Stimulated activated CD4-positive, alpha-beta T cell treated with anti-CD3 and anti-CD28 coated beads, Interleukin-1b, Interleukin-23, amount 100 ng/mL, for 24 hours (primary cell): Measurements from ENCODE around the gene GPI.

Experiments
- DNase-seq, 4 experiments: peaks; one replicate each; pipeline ENCODE4 v3.0.0-alpha.2; 2020; ENCODE audit warnings: low read depth in 4 of 4, low spot score in 1 of 4

The GPI gene

DNA sequence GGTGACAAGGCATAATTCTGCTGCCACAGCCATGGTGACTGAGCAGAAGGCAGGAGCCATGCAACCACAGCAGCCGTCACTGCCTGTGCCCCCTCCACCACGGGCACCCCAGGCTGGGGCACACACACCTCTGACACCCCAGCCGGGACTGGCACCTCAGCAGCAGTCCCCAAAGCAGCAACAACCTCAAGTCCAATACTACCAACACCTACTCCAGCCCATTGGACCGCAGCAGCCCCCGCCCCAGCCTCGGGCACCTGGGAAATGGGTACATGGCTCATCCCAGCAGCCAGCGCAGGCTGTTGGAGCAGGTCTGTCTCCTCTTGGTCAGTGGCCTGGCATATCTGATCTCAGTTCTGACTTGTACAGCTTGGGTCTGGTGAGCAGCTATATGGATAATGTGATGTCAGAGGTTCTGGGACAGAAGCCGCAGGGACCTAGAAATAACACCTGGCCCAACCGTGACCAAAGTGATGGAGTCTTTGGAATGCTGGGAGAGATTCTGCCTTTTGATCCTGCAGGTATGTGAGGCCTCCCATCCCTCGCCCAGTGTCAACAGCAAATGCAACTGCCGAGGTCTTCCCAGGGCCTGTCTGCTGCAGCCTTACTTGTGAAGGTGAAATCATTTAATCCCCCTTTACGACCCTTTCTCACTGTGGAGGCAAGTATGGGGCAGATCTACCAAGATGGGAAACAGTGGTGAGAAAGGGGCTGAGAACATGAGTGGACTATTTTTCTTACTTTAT, 22.9 kb upstream of the GPI start:
- no peak for DNase-seq

DNA sequence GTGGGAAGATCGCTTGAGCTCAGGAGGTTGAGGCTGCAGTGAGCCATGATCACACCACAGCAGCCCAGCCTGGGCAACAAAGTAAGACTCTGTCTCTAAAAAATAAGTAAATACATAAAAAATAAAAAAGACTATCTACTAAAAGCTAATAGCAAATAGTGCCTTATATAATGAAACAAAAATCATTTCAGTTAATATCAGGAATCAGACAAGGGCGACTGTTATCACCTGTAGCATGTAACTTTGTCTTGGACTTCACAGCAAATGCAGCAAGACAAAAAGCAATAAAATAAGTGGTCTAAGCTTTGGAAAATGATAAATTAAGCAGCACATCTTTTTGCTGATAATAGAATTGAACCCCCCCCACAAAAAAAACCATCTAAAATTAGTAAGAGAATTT, 21.2 kb upstream of the GPI start:
- DNase-seq: no peak

DNA sequence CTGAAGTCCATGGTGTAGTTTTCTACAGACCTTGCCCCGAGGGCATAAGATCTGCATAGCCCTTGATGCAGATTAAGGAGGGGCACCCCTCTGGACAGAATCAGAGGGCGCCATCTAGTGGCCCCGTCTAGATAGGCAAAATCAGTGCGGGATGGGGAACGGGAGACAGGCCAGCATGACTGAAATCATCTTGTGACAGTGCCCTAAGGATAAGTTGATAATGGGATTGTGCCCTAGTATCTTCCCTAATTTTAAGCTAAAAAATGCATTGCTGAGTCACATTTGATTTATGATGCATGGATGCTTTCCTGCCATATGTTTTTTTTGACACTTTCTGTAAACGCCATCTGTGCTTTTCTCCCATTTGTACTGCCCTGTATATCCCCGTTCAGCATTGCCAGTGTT, 19.0 kb upstream of the GPI start:
- DNase-seq: peak; percentile 51 to 60 (median 57)

DNA sequence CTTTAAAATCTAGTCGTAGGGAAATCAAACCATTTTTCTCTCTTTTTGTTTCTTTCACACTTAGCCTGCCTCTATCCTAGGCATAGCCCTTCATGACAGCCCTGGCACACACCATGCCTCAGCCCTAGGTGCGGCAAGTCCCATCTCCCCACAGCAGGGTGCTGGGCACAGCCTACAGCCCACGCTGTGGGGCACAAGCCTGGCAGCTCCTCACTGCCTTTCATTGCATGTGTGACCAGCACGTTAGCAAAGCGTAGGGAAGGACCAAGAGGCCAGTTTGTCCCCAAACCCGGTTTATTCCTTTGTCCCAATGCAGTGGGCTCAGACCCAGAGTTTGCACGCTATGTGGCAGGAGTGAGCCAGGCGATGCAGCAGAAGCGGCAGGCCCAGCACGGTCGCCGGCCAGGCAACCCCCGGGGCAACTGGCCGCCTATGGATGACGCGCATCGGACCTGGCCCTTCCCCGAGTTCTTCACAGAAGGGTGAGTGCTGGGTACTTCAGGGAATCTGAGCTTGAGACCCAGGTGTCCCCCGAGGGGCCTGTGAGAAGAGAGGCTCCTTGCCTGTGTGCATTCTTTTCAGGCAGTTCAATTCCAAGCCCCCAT, 17.3 kb upstream of the GPI start:
- DNase-seq: no peak

DNA sequence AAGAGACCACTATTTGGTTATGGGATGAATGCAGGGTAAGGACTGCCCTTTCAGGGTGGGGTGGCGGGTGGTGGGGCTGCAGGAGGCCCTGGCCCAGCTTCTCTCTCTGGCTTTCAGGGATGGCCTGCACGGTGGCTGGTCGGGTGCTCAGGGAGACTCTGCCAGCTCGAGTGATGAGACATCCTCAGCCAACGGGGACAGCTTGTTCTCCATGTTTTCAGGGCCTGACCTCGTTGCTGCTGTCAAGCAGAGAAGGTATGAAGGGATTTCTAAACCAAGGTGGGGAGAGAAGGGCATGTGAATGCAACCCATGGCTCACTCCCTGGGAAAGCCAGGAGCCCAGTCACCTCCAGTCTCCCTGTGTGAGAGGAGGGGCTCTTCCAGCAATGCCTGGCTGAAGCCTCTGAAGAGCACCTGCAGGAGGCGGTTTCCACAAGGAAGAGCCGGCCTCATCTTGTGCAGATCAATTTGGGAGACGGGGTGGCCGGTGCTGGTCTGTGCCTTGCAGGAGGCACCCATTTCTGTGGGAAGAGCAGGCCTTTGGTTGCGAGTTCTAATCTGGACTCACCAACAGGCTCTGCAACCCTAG, 16.0 kb upstream of the GPI start:
- DNase-seq: no peak

DNA sequence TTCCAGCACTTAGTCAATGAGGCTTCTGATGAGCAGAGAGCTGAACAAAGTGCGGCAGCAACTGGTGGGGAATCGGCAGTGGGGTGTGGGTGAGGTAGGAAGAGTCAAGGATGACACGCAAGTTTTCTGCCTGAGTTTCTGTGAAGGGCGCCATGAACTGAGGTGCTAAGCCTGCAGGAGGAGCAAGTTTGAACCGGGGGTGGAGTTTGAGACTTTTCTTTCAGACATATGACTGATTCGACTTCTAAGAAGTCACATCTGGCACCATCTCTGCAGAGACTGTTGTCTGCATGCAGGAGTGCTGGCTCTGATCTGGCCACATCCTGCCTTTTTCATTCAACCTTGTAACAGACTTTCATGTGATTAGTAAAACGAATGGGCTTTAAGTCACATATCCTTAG, 14.8 kb upstream of the GPI start:
- DNase-seq: peak in 2 of 4 experiments; percentile 36 to 43

DNA sequence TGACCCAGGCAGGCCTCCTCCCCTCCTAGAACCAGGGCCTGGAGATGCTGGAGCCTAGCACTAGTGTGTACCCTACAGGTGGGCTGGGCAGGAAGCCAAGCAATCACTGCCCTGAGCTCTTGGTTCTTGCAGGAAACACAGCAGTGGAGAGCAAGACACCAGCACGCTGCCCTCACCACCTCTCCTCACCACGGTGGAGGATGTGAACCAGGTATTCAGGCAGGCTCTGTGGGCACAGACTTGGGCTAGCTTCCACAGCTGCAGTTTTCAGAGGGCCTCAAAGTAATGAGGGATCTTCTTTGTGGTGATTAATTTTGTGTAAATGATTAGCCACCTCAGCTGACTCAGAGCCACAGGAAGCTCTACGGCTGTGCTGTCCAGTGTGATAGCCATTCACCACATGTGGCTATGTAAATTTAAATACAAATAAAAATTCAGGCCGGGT, 13.6 kb upstream of the GPI start:
- DNase-seq: no peak

DNA sequence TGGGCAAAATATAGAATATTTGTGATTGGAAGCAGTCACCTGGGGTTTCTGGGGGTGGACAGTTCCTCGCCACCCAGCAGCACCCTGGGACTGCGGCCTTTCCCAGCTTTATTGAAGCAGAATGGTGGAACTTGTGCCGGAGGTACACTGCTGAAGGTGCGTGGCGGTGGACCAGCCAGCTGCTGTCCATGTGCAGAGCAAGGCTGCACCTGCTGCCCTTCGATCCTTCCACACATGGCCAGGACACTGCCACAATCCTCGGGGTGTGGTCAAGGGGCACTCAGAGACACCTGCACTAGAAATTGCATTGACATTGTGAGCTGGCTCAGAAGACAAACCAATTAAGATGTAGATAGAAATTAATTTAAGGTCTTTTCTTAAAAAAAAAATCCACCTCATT, 11.4 kb upstream of the GPI start:
- no peak for DNase-seq

DNA sequence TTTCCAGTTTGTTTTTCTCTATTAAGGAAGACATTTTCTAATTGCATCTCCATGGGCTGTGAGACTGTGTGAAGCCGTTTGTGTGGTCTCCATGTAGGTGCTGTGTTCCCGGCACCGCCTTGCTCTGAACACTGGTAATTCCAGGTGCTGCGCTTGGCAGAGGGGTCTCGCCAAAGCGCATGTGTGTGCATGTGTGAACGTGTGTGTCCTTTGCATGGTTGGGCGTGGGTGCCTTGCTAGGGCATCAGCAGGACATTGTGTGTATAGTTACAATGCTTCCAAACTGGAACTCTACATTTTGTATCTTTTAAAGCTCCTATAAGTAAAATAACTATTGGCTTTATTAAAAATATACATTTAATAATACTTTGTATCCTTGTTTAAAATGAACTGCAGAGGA, 9.8 kb upstream of the GPI start:
- DNase-seq: no peak

DNA sequence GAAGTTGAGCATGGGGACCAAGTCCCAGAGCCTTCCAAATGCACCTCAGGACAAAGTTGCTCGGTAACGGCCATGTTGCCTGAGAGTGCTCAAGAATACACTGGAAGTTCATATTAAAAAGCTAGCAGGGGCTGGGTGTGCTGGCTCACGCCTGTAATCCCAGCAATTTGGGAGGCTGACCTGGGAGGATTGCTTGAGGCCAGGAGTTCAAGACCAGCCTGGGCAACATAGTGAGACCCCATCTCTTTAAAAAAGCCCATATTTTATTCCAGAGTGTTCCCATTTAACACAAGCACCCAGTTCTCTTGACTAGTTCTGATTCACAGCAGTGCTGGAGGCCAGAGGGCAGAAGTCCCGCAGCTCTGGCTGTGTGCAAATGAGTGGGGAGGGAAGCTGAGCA, 8.1 kb upstream of the GPI start:
- DNase-seq: no peak

DNA sequence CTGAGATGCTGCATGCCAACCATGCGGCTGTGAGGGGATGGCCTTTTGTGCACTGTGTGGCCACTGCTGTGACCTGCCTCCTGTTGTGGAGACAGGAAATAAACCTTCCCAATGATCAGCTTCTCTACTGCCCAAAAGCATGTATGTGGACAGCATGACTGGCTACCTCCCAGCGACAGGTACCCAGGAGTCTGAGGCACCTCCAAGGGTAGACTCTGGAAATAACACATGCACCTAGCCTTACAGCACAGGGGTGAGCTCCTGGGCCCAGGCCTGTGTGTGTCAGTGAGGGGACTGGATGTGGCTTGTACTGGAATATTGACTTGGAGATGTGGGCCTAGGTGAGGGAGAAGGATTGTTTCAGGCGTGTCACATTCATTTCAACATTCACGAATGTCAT, 7.6 kb upstream of the GPI start:
- DNase-seq: no peak

DNA sequence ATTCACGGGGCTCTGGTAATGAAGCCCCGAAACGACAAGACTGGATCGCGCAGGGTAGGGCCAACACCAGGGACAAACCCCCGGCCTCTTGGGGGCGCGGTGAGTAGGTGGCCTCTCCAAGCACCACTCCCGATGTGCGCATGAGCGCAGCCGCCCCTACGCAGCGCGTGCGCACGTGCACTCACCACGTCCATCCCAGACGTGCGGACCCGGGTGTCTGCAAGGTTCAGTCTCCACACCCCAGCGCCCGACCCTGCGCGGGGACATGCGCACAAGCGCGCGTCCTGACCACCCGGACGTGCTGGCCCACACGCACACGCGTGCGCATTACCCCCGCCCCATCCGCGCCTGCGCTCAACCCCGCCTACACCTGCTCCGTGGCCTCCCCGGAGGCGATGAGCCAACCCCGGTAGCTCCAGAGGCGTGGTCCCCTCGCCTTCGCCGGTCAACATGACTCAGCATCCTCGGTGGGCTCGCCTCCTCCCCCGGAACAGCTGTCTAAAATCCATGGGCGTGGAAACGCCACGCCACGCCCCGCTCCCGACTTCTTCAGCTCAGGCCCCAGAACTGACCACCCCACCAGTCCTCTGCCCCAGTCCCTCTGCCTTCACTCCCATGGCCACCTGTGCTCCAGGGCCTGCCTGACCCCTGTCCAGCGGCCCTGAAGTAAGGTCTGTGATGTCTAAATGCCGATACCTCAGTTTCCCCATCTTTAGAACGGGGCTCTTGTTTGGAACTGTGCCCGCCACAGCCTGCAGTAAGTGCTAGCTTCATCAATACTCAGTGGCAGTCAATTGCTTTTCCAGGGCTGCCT, 5.6 kb upstream of the GPI start:
- DNase-seq: peak; percentile 85 to 99 (median 95)

DNA sequence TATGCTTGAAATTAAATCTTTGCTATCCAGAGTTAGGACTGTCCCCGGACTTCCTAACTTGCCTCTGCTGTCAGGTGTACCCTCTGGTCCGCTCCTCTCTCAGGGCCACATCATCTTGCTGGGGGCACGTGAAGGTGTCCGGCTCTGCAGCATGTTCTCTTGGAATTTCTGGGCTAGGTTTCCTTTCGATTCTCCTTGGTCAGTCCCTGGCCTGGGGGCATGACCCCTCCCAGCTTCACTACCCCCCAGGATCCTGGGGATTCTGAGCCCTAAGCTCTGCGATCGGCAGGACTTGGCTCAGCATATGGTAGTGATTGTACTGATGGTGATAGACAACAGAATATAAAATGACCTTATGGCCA, 5.1 kb upstream of the GPI start:
- DNase-seq: no peak

DNA sequence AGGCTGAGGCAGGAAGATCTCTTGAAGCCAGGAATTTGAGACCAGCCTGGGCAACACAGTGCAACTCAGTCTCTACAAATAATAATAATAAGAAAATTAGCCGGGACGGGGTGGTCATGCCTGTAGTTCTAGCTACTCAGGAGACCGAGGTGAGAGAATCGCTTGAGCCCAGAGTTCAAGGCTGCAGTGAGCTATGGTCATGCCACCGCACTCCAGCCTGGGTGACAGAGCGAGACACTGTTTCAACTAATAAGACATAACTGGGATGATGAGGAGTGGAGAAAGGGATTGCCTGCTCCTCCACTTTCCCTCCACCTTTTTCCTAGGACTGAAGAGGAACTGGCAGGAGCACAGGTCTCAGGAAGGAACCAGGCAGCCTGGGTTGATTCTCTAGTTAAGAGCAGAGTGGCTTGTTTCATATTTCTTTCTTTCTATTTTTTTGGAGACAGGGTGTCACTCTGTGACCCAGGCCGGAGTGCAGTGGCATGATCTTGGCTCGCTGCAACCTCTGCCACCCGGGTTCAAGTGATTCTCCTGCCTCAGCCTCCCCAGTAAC, 4.6 kb upstream of the GPI start:
- no peak for DNase-seq

DNA sequence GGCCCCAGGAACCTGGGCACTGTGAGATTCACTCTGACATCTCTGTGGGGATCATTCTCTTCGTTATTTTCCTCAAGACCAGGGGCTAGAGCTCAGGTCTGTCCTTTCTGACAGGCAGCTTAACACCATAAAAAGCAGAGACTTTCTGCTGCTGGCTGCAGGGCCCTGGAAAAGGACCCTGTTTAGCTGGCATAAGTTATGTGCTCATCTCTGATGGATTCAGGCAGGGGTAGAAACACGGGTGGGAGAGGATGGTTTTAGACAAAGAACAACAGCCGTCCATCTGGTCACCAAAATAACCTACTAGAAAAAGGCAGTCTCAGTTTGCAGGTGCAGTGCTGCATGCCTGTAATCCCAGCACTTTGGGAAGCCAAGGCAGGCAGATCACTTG, 2.3 kb upstream of the GPI start:
- no peak for DNase-seq

DNA sequence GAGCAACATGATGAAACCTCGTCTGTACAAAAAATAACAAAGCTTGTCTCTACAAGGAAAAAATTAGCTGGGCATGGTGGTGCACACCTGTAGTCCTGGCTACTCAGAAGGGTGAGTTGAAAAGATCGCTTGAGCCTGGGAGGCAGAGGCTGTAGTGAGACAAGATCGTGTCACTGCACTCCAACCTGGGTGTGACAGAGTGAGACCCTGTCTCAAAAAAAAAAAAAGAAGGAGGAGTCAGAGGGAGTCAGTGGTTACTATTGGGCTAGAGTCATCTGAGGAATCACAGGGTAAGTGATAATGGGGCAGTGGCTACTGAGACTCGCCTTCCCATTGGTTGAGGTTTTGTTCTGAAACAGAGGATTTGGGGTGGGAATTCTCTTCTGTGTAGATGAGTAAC, 1.9 kb upstream of the GPI start:
- DNase-seq: no peak

DNA sequence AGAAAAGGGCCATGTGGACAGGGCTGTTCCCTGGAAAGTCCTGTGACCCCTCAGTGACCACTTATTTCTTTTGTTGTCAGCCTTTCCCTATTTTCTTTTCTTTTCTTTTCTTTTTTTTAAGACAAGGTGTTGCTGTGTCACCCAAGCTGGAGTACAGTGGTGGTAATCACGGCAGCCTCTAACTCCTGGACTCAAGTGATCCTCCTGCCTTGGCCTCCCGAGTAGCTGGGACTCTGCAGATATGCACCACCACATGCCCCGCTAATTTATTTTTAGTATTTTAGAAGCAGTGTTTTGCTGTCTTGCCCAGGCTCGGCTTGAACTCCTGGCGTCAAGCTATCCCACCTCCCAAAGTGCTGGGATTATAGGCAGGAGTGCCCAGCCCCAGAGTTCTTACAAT, 1.1 kb upstream of the GPI start:
- DNase-seq: no peak

DNA sequence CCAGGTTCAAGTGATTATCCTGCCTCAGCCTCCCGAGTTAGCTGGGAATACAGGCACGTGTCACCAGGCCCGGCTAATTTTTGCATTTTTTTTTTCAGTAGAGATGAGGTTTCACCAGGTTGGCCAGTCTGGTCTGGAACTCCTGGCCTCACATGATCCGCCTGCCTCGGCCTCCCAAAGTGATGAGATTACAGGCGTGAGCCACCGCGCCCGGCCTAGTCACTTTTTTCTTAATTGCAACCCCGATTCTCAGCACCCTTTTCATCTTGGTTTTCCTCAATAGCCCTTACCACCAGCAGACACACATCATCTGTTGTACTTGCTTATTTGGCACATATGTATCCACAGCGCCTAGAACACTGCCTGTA, 550 bp upstream of the GPI start:
- DNase-seq: no peak

DNA sequence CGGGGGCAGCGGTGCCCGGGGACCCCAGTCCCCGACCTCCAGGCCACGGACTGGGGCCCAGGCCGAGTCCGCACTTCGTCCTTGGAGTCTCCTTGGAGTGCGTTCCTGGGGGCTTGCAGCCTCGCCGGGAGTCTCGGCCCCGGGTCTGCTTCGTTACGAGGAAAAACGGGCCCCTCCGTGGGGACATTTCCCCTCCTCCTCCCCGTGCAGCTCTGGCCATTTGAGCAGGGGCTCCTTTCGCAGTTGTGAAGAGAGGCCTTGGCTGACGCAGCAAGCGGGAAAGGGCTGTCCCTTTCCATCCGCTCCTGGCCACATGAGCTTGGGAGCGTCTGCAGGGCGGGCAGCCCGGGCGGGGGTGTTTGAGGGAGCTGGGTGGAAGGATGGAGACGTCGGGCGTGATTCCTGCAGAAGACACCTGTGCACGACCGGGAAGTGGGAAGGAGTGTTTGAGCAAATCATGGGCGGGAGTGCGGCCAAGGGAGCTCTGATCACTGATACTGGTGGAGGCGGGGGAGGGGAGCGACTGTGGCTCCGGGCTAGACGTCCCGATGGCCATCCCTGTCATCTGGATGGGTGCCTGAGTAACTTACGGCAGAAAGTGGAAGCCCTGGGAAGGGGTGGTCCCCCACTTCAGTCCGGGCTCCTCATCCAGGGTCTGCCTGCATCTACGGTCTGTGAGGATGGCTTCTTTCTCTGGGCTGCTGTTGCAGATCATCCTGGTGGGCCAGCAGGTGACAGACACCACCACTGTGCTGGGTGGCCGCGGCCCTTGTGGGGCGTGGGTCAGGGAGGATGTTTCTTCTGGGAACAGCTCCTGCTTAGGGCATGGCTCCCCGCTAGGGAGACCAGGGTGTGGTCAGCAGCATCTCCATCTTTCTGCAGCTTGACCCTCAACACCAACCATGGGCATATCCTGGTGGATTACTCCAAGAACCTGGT, 736 bp downstream of the GPI start:
- DNase-seq: no peak

DNA sequence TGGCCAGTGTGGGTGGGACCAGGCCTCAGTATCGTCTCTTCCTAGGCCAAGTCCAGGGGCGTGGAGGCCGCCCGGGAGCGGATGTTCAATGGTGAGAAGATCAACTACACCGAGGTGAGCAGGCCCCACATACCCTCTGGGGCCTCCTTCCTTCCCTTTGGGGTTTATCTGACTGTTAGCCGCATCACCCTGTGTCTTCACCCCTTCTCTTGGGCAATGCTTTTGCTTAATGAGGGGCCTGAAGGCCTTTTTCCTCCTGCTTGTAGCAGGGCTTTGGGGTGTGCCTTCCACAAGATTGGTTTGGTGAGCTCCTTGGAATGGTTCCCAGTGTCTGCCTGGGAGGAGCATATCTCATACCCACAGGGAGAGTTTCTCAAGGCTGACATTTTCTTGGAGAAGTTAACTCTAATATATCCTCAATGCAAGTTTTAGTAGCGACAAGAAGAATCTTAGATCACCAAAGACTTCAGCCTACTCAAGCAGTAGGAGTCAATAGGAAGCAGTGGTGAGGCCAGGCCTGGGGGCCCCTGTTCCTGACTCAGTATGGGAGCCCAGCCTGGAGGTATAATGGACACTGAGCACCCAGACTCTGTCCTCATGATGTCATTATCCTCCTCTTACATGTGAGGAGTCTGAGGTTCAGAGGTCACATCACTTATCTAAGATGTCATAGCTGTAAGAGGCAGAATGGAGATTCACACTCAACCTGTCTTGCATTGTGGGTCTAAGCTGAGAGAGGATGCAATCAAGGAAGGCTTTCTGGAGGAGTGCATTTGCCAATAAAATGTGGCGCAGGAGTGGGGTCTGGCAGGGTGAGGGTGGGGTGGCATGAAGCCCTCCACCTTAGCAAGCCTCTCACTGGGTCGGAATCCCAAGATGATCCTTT, 2.0 kb downstream of the GPI start:
- no peak for DNase-seq
